Left lobe of liver (tissue), 2 donors: ENCODE results near the gene CENPX. TPM values are rescaled to one million over a fixed set of nuclear protein-coding genes. Genes with fewer than 3 reads are reported as not detected.
"Not testable (repeated sequence)": the region's sequence is repeated elsewhere in the genome, so short reads cannot be mapped to it uniquely, and the experiment has no call there.

Experiments
- ATAC-seq: fragments of 200-7000 bp; cut with Tn5 transposase; one replicate; pipeline ENCODE4 v1.9.1; 2020; ENCODE audit warnings: mild to moderate bottlenecking, moderate library complexity
- DNase-seq: peaks from one replicate; pipeline ENCODE4 v3.0.0-alpha.2; 2020; ENCODE audit warnings: low spot score
- total RNA-seq: library from RNA; stranded (reverse); gene quantifications from one replicate; pipeline ENCODE4 v1.2.1, GENCODE V29; 2021
- donor health status: DM: no; HTN: no; CAD: no; lungs with moderate emphysema.
- donor health status: DM: no; HTN: yes; CAD: no.

Gene CENPX
- total RNA-seq, 1 donor from 2014 or later = 60.0 TPM

DNA sequence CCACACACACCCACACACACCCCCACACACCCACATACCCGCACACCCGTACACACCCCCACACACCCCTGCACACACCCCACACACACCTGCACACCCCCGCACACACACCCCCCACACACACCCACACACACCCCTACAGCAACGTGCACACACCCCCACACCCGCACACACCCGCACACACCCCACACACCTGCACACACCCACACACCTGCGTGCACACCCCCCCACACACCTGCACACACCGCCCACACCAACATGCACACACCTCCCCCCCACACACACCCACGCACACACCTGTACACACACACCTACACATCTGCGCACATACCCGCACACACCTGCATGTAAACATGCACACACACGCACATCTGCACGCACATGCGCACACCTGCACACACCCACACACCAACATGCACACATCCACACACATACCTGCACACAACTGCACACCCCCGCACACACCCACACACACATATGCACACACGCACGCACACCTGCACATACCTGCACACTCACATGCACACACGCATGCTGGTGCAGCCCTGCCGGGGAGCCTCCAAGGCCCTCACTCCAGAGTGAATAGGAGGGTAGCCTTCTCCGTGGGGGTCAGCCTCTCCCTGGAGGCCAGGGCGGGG is 37.8 kb downstream of the CENPX start:
- DNase-seq (no peak), ATAC-seq (no peak)

DNA sequence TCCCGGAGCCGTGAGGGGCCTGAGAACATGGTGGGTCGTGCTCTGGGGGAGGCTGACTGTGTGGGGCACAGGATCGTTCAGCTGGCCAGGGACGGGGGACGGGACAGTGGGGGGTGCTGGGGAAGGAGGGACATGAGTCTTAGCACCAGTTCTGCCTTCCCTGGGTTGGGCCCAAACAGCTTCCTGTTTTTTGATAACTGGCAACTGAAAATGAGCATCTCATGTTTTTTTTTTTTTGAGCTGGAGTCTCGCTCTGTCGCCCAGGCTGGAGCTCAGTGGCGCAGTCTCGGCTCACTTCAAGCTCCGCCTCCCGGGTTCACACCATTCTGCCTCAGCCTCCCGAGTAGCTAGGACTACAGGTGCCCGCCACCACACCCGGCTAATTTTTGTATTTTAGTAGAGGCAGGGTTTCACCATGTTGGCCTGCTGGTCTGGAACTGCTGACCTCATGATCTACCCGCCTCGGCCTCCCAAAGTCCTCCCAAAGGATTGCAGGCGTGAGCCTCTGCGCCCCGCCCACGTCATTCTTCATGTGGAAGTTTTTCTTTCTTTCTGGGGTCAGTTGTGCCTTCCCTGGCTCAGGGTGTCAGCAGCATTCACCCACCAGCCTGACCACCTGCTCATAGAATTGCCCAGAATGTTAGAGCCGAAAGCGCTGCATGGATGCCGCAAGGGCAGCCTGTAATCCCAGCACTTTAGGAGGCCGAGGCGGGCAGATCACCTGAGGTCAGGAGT is 38.9 kb downstream of the CENPX start:
- ATAC-seq = no peak

DNA sequence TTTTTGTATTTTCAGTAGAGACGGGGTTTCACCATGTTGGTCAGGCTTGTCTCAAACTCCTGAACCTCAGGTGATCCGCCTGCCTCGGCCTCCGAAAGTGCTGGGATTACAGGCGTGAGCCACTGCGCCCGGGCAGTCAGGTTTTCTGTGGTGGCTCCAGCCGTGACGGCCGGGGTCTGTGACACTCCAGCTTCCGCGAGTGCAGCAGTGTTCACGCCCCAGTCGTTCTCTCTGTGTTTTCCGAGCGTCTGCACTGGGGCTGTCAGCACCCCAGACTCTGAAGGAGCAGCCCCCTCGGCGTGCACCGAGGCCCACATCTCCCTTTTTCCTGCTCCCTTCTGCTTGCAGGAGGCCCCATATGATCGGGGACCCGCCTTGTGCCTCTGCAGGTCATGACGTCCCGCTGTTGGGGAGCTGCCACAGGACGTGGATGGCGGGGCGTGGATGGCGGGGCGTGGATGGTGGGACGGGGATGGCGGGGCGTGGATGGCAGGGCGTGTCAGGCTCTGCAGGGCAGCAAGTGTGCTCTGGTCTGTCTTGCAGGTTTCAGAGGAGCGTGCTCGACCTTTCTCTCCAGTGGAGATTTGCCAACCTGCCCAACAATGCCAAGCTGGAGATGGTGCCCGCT is 39.6 kb downstream of the CENPX start:
- DNase-seq = no peak
- no peak for ATAC-seq

More for the DNA sequence above, 38.9 kb downstream of the CENPX start:
- DNase-seq = no peak

DNA sequence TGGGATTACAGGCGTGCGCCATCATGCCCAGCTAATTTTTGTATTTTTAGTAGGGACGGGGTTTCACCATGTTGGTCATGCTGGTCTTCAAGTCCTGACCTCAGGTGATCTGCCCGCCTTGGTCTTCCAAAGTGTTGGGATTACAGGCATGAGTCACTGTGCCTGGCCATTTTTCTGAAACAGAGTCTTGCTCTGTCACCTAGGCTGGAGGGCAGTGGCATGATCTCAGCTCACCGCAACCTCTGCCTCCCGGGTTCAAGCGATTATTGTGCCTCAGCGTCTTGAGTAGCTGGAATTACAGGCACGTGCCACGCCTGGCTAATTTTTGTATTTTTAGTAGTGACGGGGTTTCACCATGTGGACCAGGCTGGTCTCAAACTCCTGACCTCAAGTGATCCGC is 41.2 kb downstream of the CENPX start:
- ATAC-seq, DNase-seq: not testable (repeated sequence)

DNA sequence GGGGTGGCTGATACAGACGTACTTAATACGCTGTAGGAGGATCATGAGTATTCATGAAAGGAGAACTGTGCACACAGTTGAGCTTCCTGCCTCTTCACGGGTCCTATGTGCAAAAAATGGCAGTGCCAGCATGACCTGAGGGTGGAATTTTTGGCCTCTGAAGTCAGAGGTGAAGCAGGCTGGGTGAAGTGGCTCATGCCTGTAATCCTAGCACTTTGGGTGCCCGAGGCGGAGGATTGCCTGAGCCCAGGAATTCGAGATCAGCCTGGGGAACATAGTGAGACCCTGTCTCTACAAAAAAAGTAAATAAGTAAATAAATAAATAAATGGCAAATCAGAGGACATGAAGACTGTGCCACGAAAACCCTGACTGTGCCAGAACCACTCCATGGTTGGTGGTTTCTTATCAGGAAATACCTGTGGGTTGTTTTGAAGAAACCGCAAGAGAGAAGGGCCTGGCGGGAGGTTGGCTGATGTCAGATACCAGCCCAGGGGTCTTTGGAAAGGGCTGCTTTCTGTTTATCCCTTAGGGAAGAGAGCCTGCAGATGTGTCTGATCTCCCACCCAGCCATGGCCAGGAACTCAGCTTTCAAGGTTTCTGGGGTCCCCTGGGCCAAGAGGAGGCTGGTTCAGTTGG is 41.9 kb downstream of the CENPX start:
- DNase-seq (no peak), ATAC-seq (no peak)

DNA sequence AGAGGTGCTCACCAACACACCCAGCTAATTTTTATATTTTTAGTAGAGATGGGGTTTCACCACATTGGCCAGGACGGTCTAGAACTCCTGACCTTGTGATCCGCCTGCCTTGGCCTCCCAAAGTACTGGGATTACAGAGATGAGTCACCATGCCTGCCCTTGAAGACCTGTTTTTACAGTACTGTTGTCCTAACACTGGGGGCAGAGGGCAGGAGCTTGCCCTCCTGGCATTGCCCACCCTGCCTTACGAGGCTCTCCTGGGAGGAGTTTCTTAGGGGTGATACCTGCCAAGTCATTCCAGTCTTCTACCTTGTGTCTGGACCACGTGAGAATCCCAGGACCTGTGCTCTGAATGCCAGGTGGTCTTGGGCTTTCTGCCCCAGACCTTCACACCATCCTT is 42.6 kb downstream of the CENPX start:
- DNase-seq (no peak), ATAC-seq (no peak)

DNA sequence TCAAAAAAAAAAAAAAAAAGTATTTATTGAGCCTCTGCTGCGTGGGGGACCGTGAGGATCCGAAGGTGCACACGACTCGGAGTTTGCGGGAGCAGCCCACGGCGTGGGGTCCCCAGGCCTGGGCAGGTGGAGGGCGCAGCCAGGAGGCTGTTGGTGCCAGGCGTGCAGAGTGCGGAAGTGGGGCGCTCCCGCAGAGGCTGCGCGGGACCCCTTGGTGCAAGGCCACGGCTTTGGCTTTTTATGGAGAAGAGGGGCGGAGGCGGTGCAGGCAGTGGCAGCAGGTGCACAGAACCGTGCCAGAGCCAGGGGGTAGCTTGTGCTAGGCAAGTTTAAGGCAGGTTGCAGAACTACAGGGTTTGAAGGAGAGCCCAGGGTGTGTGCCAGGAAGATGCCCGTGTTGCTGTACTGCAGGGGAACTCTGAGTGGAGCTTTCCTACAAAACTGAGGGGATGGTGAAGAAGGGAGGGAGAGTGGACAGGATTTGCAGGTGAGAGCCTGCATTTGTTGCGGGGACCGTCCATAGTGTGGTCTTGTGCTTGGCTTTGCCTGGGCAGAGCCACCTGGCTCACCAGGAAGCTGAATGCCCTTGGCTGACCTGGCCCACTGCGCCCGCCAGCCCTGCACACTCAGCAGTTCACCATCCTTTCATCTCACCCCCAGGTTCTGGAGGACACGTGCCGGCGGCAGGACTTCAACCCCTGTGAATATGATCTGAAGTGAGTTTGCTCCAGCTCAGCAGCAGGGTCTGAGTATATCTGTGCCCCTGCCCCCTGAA is 44.0 kb downstream of the CENPX start:
- DNase-seq (peak; percentile 93), ATAC-seq (peak; percentile 70)

DNA sequence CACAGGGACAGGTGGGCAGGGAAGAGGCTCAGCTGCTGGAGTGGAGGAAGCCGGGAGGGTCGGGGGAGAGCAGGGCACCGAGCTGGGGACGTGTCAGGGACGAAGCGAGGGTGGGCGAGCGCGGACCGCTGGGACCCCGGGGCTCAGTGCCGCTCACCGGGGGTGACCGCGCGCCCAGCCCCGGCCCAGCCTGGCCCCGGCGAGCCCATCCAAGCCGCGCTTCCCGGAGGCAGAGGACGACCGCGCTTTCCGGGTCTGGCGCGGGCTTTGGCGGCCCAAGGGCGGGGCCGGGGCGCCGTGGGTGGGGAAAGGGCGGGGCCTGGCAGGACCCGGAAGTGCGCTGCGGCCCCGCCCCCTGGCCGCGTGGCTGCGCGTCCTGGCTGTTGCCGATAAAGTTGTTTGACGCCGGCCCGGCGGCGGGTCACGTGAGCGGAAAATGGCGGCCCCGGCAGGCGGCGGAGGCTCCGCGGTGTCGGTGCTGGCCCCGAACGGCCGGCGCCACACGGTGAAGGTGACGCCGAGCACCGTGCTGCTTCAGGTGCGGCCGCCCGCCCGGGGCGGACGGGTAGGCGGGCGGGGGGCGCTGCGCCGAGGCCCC is 45.4 kb downstream of the CENPX start, which contains the start of gene ASPSCR1:
TSS of gene ASPSCR1 (plus strand) at position 419 of the 598 bp plus-strand sequence. CDS start at position 437, 18 bp downstream.
- DNase-seq (peak; percentile 91), ATAC-seq (peak; percentile 86)

DNA sequence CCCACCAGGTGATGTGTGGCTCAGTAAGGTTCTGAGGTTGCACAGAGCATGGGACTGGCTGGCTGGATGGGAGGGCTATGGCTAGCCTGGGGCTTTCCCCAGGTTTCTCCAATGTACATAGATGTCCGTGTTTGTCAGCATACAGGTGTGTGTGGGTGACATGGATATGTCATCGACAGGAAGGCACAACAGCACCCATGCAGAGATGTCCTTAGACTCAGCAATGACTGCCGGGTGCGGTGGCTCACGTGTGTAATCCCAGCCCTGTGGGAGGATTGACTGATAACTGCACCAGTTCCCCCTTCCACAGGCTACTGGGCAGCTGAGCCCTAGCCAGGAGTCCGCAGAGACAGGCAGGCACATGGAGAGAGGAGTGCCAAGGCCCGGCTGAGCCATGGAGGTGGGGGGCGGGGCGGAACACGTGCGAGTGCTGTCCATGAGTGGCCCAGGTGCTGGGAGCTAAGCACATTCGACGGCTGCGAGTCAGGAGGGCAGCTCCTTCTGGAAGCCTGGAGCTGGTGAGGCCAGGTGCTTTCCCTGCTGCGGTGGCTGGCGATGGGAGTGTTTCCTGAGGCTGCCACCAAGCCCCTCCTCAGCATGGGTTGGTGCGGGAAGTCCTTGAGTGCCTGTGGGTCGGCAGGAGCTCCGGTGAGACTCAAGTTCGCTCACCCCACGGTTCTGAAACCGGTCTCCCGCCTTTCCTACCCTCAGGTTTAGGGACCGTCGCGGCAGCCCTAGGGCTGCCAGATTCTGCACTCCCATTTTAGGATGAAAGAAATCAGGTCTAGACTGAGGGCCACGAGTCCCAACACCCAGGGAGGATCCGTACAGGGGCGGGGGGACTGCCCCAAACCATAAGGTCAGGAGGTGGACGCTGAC is 46.1 kb downstream of the CENPX start:
- DNase-seq (peak; percentile 85), ATAC-seq (peak; percentile 48)

DNA sequence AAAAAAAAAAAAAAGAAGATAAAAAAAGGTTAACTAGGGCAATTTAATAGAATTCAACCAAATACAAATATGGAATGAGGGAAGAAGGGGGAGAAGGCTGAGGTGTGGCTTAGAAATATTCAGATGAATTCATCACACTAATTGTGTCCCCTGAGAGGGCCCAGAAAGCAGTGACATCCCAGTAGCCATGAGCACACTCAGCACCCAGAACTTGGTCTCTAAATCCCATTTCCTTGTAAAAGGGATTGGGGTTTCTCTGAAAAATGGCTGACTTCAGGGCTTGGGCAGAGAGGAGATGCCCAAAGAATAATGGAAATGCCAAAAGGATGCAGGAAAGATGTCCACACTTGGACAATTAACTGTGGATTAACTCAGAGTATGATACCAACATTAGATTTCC is 49.2 kb downstream of the CENPX start:
- no peak for ATAC-seq
- no peak for DNase-seq

DNA sequence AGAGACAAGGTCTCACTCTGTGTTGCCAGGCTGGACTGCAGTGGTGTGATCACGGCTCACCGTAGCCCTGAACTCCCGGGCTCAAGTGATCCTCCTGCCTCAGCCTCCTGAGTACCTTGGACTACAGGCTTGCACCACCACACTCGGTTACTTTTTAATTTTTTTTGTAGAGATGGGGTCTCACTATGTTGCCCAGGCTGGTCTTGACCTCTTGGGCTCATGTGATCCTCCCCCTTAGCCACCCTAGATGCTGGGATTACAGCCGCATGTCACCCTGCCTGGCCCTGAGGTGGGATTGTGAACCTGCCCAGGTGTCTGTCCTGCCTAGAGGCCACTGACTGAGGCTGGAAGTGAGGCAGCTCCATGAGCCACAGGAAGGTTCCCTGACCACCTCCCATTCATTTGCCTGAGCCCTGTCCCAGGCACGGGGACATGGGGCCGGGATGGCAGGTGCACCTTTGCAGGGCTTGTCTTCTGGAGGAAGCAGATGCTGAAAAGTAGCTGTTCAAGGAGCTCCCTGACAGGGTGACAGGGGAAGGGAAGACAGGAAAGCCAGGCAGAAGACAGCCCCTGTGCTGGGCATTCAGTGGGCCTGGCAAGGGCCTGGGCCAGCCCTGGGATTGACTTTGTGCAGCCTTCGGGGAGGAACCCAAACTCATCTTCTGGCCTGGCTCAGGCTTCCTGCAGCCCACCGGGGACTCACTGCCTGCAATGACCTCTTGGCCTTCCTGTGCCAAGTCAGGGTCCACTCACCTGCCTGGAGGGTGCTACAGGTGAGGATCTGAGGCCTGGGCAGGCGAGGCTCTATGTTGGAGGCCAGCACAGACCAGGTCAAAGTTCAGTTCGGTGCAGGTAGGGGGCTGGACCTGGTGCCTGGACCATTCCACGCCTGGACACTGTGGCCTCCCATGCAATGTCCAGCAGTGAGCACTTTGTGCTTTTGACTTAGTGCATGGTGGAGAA is 53.5 kb downstream of the CENPX start:
- DNase-seq (no peak), ATAC-seq (no peak)

Other genes starting within 250 kb of the CENPX start
- 109 TPM for gene GCGR, start 218.7 kb downstream of the CENPX start, total RNA-seq
- gene MCRIP1, start 189.6 kb downstream of the CENPX start, total RNA-seq = 17.9 TPM
- gene PPP1R27, start 187.8 kb downstream of the CENPX start, total RNA-seq = not detected
- gene P4HB, start 162.3 kb downstream of the CENPX start, total RNA-seq = 1,392 TPM
- gene ARHGDIA, start 151.5 kb downstream of the CENPX start, total RNA-seq = 109 TPM
- gene ALYREF, start 131.3 kb downstream of the CENPX start, total RNA-seq = 14.5 TPM
- 95.7 TPM for gene ANAPC11, start 131.2 kb downstream of the CENPX start, total RNA-seq
- gene NPB, start 120.6 kb downstream of the CENPX start, total RNA-seq = 0.13 TPM
- 113 TPM for gene PCYT2, start 111.5 kb downstream of the CENPX start, total RNA-seq
- 18.0 TPM for gene SIRT7, start 104.7 kb downstream of the CENPX start, total RNA-seq
- 12.6 TPM for gene MAFG, start 95.1 kb downstream of the CENPX start, total RNA-seq
- gene PYCR1, start 85.6 kb downstream of the CENPX start, total RNA-seq = 5.2 TPM
- not detected for gene MYADML2, start 75.6 kb downstream of the CENPX start, total RNA-seq
- 4.2 TPM for gene NOTUM, start 61.7 kb downstream of the CENPX start, total RNA-seq
- 62.9 TPM for gene ASPSCR1, start 45.2 kb downstream of the CENPX start, total RNA-seq
- gene LRRC45, start 427 bp upstream of the CENPX start, total RNA-seq = 19.4 TPM
- 8.7 TPM for gene RAC3, start 8.8 kb upstream of the CENPX start, total RNA-seq
- gene DCXR, start 14.8 kb upstream of the CENPX start, total RNA-seq = 1,477 TPM
- gene RFNG, start 28.9 kb upstream of the CENPX start, total RNA-seq = 45.8 TPM
- gene GPS1, start 29.0 kb upstream of the CENPX start, total RNA-seq = 84.1 TPM
- 121 TPM for gene DUS1L, start 42.9 kb upstream of the CENPX start, total RNA-seq
- gene FASN, start 75.4 kb upstream of the CENPX start, total RNA-seq = 267 TPM
- gene CCDC57, start 190.0 kb upstream of the CENPX start, total RNA-seq = 32.8 TPM
- 6.9 TPM for gene SLC16A3, start 206.2 kb upstream of the CENPX start, total RNA-seq